Fibroblast of skin of back (primary cell): ENCODE measurements around the gene AP4M1.
A peak's percentile ranks its signal among the peaks of the same experiment; 100 is the strongest.
"Not testable (repeated sequence)": the region's sequence is repeated elsewhere in the genome, so short reads cannot be mapped to it uniquely, and the experiment has no call there.

Source experiments
- DNase-seq: peaks from one replicate; pipeline ENCODE4 v3.0.0-alpha.2; 2013

The AP4M1 gene

DNA sequence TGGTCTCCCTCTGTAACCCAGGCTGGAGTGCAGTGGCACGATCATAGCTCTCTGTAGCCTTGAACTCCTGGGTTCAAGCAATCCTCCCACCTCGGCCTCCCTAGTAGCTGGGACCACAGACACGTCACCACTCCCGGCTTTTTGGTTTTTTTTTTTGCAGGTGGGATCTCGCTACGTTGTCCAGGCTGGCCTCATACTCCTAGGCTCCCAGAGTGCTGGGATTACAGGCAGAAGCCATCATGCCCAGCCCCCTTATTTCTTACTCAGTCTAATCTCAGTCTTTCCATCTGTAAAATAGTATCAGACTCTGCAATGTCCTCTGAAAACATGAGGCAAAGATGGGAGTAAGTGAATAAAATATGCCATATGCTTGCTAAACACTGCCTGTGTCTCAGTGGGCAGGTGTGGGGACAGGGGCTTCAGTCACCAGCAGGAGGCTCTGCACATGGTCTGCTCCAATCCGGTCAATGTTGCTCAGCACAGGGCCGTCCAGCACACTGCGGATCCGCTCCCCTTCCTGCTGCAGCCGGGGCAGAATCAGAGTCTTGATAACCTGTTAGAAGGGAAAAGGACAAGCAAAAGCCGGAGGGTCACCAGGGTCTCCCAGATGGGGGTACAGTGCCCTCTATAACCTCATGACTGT, 8.2 kb downstream of the AP4M1 start:
- DNase-seq, result no peak

DNA sequence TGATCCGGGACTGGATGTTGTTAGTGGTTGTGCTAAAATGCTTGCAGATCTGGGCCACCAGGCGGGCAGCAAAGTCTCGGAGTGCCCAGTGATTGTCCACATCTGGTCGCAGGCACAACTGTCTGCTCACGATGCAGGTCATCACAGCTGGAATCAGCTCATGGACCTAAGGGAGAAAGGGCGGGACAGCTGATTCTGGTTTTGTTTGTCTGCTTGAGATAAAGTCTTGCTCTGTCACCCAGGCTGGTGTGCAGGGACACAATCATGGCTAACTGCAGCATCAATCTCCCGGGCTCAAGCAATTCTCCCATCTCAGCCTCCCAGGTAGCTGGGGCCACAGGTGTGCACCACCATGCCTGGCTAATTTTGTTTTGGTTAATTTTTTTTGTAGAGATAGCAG, 9.7 kb downstream of the AP4M1 start:
- DNase-seq, result no peak

DNA sequence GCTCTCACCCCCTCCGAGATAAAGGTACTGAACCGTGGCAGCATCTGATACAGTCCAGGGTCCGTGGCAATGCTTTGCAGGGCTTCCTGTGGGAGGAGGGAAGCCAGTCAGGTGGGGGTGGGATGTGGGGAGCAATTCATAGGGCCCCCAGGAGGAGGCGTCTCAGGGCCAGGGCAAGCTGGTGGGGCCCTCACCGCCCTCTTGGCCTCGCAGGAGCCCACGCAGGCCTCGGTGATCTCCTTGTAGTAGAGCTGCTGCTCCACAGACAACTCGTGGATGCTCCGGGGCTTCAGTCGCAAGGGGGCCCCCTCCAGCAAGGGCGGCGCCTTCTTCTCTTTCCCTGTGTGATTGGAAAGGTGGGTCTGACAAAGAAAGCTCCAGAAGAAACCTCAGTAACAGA, 10.5 kb downstream of the AP4M1 start:
- DNase-seq, result no peak

DNA sequence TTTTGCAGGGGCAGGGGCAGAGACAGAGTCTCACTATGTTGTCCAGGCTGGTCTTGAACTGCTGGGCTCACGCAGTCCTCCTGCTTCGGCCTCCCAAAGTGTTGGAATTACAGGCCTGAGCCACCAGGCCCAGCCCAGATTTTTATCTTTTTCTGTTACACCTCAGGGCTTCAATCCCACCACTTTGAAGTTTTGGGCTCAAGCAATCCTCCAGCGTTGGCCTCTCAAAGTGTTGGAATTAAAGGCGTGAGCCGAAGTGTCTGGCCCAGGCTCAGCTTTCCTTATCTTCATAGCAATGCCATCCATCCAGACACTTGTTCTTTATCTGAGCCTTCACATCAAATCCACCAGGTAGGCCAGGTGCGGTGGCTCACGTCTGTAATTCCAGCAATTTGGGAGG, 13.6 kb downstream of the AP4M1 start:
- DNase-seq, result no peak

DNA sequence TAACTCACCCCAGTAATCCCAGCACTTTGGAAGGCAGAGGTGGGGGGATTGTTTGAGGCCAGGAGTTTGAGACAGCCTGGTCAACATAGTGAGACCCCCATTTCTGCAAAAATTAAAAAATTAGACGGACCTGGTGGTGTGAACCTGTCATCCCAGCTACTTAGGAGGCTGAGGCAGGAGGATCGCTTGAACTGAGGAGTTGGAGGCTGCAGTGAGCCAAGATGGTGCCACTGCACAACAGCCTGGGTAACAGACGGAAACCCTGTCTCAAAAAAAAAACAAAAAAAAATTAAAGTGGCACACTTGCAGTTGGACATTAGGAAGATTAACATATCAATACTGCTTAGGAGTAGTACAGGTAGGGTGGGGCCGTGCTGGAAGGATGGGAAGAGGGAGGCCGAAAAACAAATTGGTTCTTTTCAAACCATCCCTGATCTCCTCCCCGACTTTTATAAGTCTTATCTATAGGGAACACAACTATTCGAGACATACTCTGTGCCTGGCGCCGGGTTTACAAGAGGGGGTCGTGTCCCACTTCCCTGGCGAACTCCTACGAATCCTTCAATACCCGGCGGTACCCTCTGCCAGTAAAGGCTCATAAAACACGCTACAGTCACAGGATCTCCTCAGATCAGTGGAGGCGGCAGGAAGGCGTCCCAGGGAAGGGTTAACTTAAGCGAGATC, 17.1 kb downstream of the AP4M1 start:
- no peak for DNase-seq

DNA sequence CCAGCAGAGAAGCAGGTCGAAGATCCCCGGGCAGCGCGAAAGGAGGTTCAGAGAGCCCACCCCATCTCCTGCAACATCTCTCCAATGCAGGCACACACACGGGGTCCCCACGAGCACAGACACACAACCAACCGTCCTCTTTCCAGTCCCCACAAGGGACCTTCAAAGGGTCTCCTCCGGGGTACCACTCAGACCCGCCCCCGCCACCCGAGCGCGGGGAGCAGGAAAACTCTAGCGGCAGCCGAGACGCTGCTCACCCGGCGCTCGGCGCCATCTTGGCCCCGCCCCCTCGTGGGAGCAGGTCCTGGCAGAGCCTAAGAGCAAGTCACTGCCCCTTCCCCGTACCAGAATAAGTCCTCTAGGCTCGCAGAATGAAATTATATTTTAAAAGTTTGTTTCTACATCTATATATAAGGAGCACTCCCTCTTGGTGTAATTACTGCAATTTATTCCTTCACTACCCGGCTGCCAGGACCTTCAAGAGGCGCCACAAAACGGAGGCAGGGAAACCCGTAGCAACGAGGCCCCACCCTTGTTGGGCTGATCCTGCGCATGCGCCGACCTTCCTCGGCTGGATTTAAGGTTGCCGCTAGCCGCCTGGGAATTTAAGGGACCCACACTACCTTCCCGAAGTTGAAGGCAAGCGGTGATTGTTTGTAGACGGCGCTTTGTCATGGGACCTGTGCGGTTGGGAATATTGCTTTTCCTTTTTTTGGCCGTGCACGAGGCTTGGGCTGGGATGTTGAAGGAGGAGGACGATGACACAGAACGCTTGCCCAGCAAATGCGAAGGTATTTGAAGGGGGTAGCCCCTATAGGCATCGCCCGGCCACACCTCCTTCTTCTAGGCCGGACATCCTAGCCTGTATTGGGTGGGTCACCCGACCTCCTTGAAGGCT, 17.9 kb downstream of the AP4M1 start, which contains the start of the genes CNPY4 and TAF6:
CNPY4 (plus strand) TSS at position 563 of the 898 bp plus-strand sequence; CDS start at position 674, 111 bp downstream.
TAF6 (minus strand) TSS at position 287 of the 898 bp plus-strand sequence. CDS start 5,149 bp downstream, outside the sequence.
- peak; percentile 93 for DNase-seq

DNA sequence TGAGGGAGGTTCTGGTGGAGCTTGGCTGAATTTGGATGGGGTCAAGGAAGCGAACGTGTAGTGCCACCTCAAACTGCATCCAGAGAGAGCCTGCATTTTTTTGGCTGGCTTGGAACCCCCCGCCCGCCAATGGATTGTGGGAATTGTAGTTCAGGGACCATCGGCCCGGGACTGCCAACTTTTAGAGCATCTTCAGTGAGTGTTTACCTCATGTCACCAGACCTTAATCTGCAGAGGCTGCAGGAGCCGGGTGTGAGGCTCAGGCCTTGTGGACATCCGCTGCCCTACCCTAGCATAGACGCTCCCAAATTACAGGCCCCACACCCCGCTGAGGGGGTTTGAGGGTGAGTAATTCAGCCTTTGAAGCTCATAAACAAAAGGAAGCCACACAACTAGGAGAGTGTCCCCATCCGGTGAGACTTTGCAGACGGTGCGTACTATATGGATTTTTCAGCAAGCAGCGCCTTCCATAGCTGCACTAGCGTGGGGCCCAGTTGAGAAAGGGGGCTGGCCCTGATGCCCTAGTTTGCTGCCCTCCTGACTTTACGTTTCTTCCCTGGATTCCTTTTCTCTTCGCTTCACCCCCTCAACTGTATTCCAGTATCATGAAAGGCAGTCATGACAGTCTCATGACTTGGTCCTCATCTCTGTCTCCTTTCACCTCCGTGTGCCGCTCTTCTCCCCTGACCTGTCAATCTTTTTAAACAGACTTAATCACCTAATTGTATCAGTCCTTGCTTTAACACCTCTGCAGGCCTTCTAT, 18.7 kb downstream of the AP4M1 start:
- peak; percentile 71 for DNase-seq

DNA sequence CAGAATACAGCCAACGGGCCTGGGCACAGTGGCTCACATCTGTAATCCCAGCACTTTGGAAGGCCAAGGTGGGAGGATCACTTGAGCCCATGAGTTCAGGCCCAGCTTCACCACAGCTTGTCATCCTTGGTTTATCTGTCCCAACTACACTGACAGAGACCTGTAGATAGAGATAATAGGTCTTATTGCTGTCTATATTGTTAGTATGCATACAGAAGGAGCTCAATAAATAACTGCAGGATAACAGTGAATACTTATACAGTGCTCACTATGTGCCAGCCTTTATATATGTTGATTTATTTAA, 19.2 kb downstream of the AP4M1 start:
- no peak for DNase-seq

DNA sequence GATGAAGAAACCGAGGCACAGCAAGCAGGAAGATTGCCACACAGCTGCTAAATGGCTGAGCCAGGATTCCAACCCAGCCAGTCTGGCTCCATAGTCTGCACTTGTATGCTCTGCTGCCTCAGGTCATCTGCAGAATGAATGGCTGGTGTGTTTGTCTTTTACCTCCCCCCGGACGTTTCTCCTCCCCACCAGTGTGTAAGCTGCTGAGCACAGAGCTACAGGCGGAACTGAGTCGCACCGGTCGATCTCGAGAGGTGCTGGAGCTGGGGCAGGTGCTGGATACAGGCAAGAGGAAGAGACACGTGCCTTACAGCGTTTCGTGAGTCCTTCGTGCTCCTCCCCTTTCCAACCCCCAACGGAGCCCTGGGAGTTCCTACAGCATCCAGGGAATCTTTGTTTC, 20.6 kb downstream of the AP4M1 start:
- no peak for DNase-seq

DNA sequence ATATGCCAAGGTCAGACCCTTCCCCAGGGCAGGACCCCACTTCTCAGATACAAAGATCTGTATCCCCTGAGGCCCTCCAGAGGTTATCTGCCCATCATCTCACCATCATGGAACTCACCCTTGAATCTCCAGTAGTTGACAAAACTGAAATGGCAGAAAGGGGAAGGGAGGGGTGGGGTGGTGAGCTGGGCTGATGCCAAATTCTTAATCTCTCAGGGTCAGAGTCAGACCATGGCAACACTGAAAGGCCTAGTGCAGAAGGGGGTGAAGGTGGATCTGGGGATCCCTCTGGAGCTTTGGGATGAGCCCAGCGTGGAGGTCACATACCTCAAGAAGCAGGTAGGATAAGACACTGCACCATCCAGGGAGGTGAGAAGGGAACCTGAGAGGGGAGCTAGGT, 21.1 kb downstream of the AP4M1 start:
- no peak for DNase-seq

DNA sequence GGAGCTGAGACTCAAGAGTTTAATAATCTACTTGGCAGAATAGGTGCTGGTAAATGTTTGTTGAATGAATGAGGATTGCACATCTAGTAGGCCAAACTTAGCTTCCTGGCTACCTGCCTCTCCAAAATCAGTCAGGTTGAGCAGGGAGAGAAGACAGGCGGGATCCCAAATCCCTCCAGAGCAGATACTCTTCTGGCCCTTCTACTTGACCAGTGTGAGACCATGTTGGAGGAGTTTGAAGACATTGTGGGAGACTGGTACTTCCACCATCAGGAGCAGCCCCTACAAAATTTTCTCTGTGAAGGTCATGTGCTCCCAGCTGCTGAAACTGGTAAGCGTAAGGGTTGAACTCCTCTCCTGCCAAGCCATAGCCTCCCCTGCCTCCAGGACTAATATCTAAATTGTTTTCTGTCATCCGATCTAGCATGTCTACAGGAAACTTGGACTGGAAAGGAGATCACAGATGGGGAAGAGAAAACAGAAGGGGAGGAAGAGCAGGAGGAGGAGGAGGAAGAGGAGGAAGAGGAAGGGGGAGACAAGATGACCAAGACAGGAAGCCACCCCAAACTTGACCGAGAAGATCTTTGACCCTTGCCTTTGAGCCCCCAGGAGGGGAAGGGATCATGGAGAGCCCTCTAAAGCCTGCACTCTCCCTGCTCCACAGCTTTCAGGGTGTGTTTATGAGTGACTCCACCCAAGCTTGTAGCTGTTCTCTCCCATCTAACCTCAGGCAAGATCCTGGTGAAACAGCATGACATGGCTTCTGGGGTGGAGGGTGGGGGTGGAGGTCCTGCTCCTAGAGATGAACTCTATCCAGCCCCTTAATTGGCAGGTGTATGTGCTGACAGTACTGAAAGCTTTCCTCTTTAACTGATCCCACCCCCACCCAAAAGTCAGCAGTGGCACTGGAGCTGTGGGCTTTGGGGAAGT, 23.1 kb downstream of the AP4M1 start:
- no peak for DNase-seq

DNA sequence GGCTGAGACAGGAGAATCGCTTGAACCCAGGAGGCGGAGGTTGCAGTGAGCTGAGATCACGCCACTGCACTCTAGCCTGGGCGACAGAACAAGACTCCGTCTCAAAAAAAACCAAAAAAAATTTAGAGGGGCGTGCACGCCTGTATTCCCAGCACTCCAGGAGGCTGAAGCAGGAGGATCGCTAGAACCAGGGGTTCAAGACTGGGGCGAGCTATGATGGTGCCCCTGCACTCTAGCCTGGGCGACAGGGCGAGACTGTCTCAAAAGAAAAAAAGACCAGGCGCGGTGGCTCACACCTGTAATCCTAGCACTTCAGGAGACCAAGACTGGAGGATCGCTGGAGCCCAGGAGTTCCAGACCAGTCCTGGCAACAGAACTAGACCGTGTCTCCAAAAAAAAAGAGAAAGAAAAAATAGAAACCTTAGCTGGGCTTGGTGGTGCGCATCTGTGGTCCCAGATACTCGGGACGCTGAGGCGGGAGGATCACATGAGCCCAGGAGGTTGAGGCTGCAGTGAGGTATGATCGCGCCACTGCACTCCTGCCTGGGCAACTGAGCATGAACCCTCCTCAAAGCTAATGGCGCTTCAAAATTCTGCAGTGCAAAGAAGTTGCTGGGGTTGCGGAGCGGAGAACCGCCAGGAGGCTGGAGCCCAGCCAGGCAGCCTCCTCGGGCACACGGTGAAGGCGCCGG, 24.9 kb downstream of the AP4M1 start:
- no peak for DNase-seq

DNA sequence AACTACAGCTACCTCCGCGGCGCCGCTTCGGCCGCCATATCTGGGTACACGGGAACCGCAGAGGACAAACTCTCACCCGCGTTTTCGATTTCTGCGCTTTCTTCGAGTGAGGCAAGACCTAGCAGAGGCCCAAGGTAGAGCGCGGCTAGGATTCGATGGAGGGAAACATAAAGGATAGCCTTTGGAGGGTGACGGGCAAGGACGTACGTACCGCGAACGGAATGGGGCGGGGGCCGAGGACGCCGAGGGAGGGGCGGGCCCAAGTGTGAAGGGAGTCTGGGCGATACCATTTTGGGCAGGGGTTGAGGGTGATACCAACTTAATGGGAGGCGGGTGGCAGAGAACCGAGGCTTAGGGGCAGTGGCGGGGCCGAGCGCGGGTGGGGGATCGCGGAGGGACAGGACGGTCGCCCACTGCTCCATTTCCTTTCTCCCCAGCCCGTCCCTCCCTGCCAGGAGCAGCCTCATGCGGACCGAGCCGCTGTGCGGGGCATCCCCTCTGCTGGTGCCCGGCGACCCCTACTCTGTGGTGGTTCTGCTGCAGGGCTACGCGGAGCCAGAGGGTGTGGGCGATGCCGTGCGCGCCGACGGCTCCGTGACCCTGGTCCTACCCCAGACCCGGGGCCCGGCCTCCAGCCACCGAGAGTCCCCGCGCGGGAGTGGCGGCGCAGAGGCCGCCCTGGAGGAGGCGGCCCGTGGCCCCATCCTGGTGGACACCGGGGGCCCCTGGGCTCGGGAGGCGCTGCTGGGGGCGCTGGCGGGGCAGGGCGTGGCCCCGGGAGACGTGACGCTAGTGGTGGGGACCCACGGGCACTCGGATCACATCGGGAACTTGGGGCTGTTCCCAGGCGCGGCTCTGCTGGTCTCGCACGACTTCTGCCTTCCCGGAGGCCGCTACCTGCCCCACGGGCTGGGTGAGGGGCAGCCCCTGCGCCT, 25.8 kb downstream of the AP4M1 start, which contains the start of gene MBLAC1:
MBLAC1 (plus strand) TSS at position 37 of the 935 bp plus-strand sequence; CDS start at position 466, 429 bp downstream.
- DNase-seq, result peak; percentile 92

DNA sequence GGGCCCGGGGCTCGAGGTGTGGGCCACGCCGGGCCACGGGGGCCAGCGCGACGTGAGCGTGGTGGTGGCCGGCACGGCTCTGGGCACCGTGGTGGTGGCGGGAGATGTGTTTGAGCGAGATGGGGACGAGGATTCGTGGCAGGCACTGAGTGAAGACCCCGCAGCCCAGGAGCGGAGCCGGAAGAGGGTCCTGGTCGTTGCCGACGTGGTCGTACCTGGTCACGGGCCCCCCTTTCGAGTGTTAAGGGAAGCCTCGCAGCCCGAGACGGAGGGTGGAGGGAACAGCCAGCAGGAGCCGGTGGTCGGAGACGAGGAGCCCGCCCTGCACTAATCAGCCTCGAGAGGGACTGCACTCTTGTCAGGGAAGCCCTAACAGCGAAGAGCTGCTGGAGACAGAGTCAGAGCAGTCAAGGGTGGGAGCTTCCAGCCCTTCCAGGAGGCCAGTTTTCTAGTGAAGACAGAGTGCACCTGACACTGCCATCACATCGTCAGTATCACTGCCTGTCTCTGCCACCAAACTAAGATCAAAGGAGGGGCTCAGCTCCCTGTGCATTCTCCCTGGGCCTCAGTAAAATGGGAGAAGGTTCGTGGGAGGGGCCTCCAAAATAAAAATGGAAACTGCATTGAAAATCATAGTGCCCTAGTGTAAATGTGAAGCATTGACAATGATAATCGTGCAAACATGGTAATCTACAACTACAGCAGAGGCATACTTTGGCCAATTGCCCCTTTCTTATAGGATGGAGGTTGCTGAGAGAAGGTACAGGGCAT, 26.6 kb downstream of the AP4M1 start:
- DNase-seq, result no peak

DNA sequence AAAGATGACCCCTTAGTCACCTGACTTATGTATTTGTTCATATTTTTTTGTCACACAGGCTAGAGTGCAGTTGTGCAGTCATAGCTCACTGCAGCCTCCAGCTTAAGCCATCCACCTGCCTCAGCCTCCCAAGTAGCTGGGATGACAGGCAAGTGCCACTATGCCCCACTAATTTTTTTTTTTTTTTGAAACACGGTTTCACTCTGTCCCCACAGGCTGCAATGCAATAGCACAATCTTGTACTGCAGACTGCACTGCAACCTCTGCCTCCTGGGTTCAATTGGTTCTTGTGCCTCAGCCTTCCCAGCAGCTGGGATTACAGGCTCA, 27.2 kb downstream of the AP4M1 start:
- DNase-seq, result no peak

DNA sequence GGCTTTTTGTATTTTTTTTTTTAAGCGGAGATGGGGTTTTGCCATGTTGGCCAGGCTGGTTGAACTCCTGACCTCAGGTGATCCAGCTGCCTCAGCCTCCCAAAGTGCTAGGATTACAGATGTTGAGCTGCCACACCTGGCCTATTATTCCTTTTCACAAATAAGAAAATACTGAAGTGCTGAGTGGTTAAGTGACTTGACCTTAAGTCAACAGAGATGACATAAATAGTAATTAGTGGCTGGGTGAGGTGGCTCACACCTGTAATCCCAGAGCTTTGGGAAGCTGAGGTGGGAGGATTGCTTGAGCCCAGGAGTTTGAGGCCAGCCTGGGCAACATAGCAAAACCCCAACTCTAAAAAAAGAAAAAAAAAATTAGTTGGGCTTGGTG, 28.8 kb downstream of the AP4M1 start:
- not testable (repeated sequence) for DNase-seq

DNA sequence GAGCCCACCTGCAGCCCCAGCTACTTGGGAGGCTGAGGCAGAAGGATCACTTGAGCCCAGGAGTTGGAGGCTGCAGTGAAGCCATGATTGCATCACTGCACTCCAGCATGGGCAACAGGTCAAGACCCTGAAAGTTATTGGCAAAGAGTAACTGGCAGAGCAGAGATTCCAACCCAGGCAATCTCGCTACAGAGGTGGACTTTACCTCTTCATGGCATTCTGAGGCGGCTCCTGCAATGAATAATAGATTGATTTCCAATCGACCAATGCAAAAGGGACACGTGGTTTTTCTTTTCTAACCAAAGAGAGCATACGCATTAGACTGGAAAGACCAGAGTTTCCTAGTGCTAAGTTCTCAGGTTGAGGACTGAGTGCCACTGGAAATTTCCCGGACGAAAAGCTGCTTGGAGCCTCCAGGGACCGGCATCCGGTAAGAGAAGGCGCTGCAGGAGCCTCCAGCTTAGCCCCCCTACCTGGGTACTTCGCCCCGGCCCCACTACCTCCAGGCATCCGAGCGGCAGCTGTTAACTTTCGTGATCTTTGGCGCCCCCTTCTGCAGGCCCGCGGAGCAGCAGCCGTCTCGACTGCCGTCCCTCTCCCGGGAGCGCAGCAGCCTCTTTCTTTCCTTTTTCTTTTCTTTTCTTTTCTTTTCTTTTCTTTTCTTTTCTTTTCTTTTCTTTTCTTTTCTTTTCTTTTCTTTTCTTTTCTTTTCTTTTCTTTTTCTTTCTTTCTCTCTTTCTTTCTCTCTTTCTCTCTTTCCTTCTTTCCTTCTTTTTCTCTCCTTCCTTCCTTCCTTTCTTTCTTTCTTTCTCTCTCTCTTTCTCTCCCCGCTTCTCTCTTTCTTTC, 29.4 kb downstream of the AP4M1 start:
- peak; percentile 48 for DNase-seq

DNA sequence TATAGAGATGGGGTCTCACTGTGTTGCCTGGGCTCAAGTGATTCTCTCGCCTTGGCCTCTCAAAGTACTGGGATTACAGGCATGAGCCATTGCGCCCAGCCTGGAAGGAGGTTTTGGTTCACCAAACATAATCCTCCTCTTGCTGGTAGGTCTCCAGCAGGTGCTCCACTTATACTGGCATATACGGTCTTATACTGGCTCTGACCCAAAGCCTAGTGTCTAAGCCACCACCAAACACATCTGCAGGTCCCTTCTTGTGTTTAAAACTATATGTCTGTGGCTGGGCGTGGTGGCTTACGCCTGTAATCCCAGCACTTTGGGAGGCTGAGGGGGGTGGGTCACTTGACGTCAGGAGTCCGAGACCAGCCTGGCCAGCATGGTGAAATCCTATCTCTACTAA, 30.7 kb downstream of the AP4M1 start:
- DNase-seq, result no peak
